Measurements from ENCODE around the gene INO80E. TPM values are rescaled to one million over a fixed set of nuclear protein-coding genes. Genes with fewer than 3 reads are reported as not detected.
A peak's percentile ranks its signal among the peaks of the same experiment; 100 is the strongest.
"Not testable (repeated sequence)": the region's sequence is repeated elsewhere in the genome, so short reads cannot be mapped to it uniquely, and the experiment has no call there.

Gene INO80E
- total and polyA plus RNA-seq, 9 donors = 23.8 to 81.6 (median 55.5) TPM

- WGBS, 3 donors = 84 to 89% (median 89%) methylated on average over 8 of the region's 8 CpGs
- Histone ChIP-seq H3K27me3 (no peaks in the 10 kb centered on the region), H3K9me3 (no peaks in the 10 kb centered on the region), H3K36me3 (no peaks in the 10 kb centered on the region), H3K27ac (no peak overlapping the region), H3K4me3 (no peak overlapping the region), H3K4me1 (ENCODE audit: insufficient read depth) (no peaks in the 10 kb centered on the region)
- DNase-seq = peak in 1 of 5 donors; percentile 8
- no peak for TF ChIP-seq POLR2A (IDR thresholded peaks at IDR 0.05)
- TF ChIP-seq EP300 (IDR thresholded peaks at IDR 0.05) = no peak
- no peak for TF ChIP-seq CTCF (IDR thresholded peaks at IDR 0.05)
- intact Hi-C loops (cut with DNase I) = no loop called here
Measured at GRCh38 chr16:29951625-29952365, 44.2 kb upstream of the INO80E start.

GRCh38 chr16:29958756-29959155 lies 37.3 kb upstream of the INO80E start:
- Histone ChIP-seq H3K27ac (no peak overlapping the region), H3K36me3 (no peaks in the 10 kb centered on the region), H3K9me3 (no peaks in the 10 kb centered on the region), H3K27me3 (no peaks in the 10 kb centered on the region), H3K4me1 (ENCODE audit: insufficient read depth) (peaks cover 3% of the 10 kb centered on the region), H3K4me3 (no peak overlapping the region)
- intact Hi-C loops (cut with DNase I) = no loop called here
- DNase-seq = no peak
- WGBS, 3 donors = 88 to 94% (median 88%) methylated on average over 5 of the region's 5 CpGs
- TF ChIP-seq EP300 (IDR thresholded peaks at IDR 0.05) = no peak
- TF ChIP-seq POLR2A (IDR thresholded peaks at IDR 0.05) = no peak
- TF ChIP-seq CTCF (IDR thresholded peaks at IDR 0.05) = no peak

- no peak for DNase-seq
- no peaks in the 10 kb centered on the region for H3K9me3 ChIP-seq
- intact Hi-C loops (cut with DNase I) = no loop called here
- no peaks in the 10 kb centered on the region for H3K27me3 ChIP-seq
- no peak overlapping the region for H3K27ac ChIP-seq
- peaks cover 3% of the 10 kb centered on the region for H3K4me1 ChIP-seq (ENCODE audit: insufficient read depth)
- no peaks in the 10 kb centered on the region for H3K36me3 ChIP-seq
- WGBS, 3 donors = 80 to 81% (median 81%) methylated on average over 9 of the region's 9 CpGs
- no peak for TF ChIP-seq CTCF (IDR thresholded peaks at IDR 0.05)
- TF ChIP-seq EP300 (IDR thresholded peaks at IDR 0.05) = no peak
- TF ChIP-seq POLR2A (IDR thresholded peaks at IDR 0.05) = no peak
- no peak overlapping the region for H3K4me3 ChIP-seq
Measured at GRCh38 chr16:29959293-29959692, 36.7 kb upstream of the INO80E start.

GRCh38 chr16:29959821-29960220 lies 36.2 kb upstream of the INO80E start:
- not testable (repeated sequence) for H3K4me3 ChIP-seq; H3K27me3 ChIP-seq; H3K4me1 ChIP-seq (ENCODE audit: insufficient read depth); H3K9me3 ChIP-seq; H3K36me3 ChIP-seq; H3K27ac ChIP-seq; DNase-seq
- intact Hi-C loops (cut with DNase I) = loop anchor here in 1 of 4 donors (2.0 kb wide), 1 partner anchor 33 kb away; the partner anchor contains the start of gene KCTD13
- WGBS, 3 donors = 91 to 96% (median 92%) methylated on average over 4 of the region's 4 CpGs

GRCh38 chr16:29961127-29961478 lies 34.9 kb upstream of the INO80E start:
- intact Hi-C loops (cut with DNase I) = loop anchor here in 1 of 4 donors (2.0 kb wide), 1 partner anchor 34 kb away; the partner anchor contains the start of gene KCTD13
- Histone ChIP-seq H3K9me3 (no peaks in the 10 kb centered on the region), H3K4me3 (peak overlapping the region; percentile 68), H3K36me3 (no peaks in the 10 kb centered on the region), H3K27ac (peak overlapping the region in 1 of 2 donors; percentile 75), H3K27me3 (no peaks in the 10 kb centered on the region), H3K4me1 (ENCODE audit: insufficient read depth) (peaks cover 3% of the 10 kb centered on the region)
- DNase-seq = no peak
- 50 to 55% (median 52%) methylated on average over 10 of the region's 10 CpGs for WGBS, 3 donors
- no peak for TF ChIP-seq POLR2A (IDR thresholded peaks at IDR 0.05)
- no peak for TF ChIP-seq CTCF (IDR thresholded peaks at IDR 0.05)
- TF ChIP-seq EP300 (IDR thresholded peaks at IDR 0.05) = no peak

All from ovary (tissue), 9 donors.